HCT116 (cell line): ENCODE measurements around the gene STYK1. TPM values are rescaled to one million over a fixed set of nuclear protein-coding genes. Genes with fewer than 3 reads are reported as not detected.

Experiments used
- ATAC-seq: fragments of 200-7000 bp; cut with Tn5 transposase; 2 replicates; pipeline ENCODE4 v1.9.1; 2020; ENCODE audit warnings: mild to moderate bottlenecking, moderate library complexity
- BruUV-seq: library from RNA; stranded (reverse); fragments of 400-500 nt; replicated peaks from 2 replicates; lab custom pipeline; 2021; lab: Mats Ljungman, UMichigan
- CTCF ChIA-PET: fragments of 300-600 bp; sonication (Branson Sonifier 250); formaldehyde crosslinking; loops from one replicate; lab custom pipeline; 2021; ENCODE audit warnings: antibody characterized with exemption; lab: Charles Lee
- POLR2A ChIA-PET: fragments of 300-600, 350-600 bp; sonication (Branson Sonifier 250); formaldehyde crosslinking; loops from one replicate; lab custom pipeline; 2021; ENCODE audit warnings: antibody characterized with exemption; lab: Charles Lee
- RAD21 ChIA-PET, 2 experiments: fragments of 300-600 bp; sonication (Branson Sonifier 250); formaldehyde crosslinking; loops; one replicate each; lab custom pipeline; 2023; ENCODE audit warnings: low total read pairs in 2 of 2; ENCODE audit not compliant: uncharacterized antibody in 2 of 2, unreplicated experiment in 2 of 2, low non-redundant PET in 1 of 2; lab: Charles Lee
- DNase-seq: peaks from one replicate; pipeline ENCODE4 v3.0.0-alpha.2; 2010; ENCODE audit warnings: low read depth, low spot score
- H2AFZ ChIP-seq: fragments of 200-600 bp; shearing (Covaris generic), sonication (generic); 2 replicates; pipeline ENCODE4 v1.6.1; 2017; ENCODE audit warnings: low read depth, mixed run types, mixed read lengths, antibody characterized with exemption, low read length; ENCODE audit not compliant: poor library complexity, severe bottlenecking
- H3K27ac ChIP-seq: 2 replicates; pipeline ENCODE4 v1.5.1; 2012; ENCODE audit warnings: low read depth, low read length
- H3K27me3 ChIP-seq: fragments of 200-600 bp; sonication (generic); 2 replicates; pipeline ENCODE4 v1.6.1; 2016; ENCODE audit warnings: mixed run types, low read length, mixed read lengths; ENCODE audit not compliant: insufficient read depth
- H3K36me3 ChIP-seq, 2 experiments: fragments of 200-500 bp in 1 of 2; fragments of 200-600 bp in 1 of 2; sonication (Bioruptor generic) in 1 of 2; sonication (generic) in 1 of 2; 2 replicates each; pipeline versions ENCODE4 v1.5.1 to v1.6.1; 2014 to 2016; ENCODE audit warnings: low read length in 2 of 2, inconsistent platforms in 1 of 2, mixed read lengths in 1 of 2, mixed run types in 1 of 2; ENCODE audit not compliant: insufficient read depth in 2 of 2, control insufficient read depth in 1 of 2
- H3K4me1 ChIP-seq, 2 experiments: fragments of 200-600 bp in 1 of 2; sonication (generic) in 1 of 2; 2 replicates each; pipeline versions ENCODE4 v1.5.1 to v1.6.1; 2012 to 2017; ENCODE audit warnings: low read length in 2 of 2, inconsistent platforms in 1 of 2, mild to moderate bottlenecking in 1 of 2, mixed read lengths in 1 of 2, mixed run types in 1 of 2, moderate library complexity in 1 of 2; ENCODE audit not compliant: insufficient read depth in 2 of 2, control insufficient read depth in 1 of 2
- H3K4me2 ChIP-seq: fragments of 200-600 bp; sonication (generic); 2 replicates; pipeline ENCODE4 v1.6.1; 2017; ENCODE audit warnings: mixed run types, low read length, mixed read lengths
- H3K4me3 ChIP-seq, 2 experiments: fragments of 200-600 bp in 1 of 2; sonication (generic) in 1 of 2; replicated peaks in 1 of 2; 2 replicates each; pipeline ENCODE4 v1.5.1; 2011 to 2016; ENCODE audit warnings: low read length in 2 of 2, control low read depth in 1 of 2, low read depth in 1 of 2, mild to moderate bottlenecking in 1 of 2, mixed read lengths in 1 of 2, mixed run types in 1 of 2
- H3K79me2 ChIP-seq: fragments of 200-600 bp; sonication (generic); 2 replicates; pipeline ENCODE4 v1.6.1; 2017; ENCODE audit warnings: mild to moderate bottlenecking, mixed run types, low read length, moderate library complexity, mixed read lengths; ENCODE audit not compliant: insufficient read depth
- H3K9ac ChIP-seq: fragments of 200-600 bp; sonication (generic); 2 replicates; pipeline ENCODE4 v1.6.1; 2016; ENCODE audit warnings: low read length, mixed read lengths
- H3K9me2 ChIP-seq: fragments of 200-600 bp; sonication (generic), shearing (Covaris generic); 2 replicates; pipeline ENCODE4 v1.6.1; 2017; ENCODE audit warnings: mixed run types, mild to moderate bottlenecking, moderate library complexity; ENCODE audit not compliant: insufficient read depth
- H3K9me3 ChIP-seq, 2 experiments: fragments of 200-500 bp in 1 of 2; fragments of 200-600 bp in 1 of 2; sonication (Bioruptor generic) in 1 of 2; sonication (generic) in 1 of 2; 2 replicates each; pipeline ENCODE4 v1.6.1; 2014 to 2017; ENCODE audit warnings: low read length in 2 of 2, mixed read lengths in 2 of 2, inconsistent platforms in 1 of 2, low read depth in 1 of 2, mild to moderate bottlenecking in 1 of 2, mixed run types in 1 of 2, moderate library complexity in 1 of 2; ENCODE audit not compliant: control insufficient read depth in 1 of 2, insufficient read depth in 1 of 2
- H4K20me1 ChIP-seq: fragments of 200-600 bp; sonication (generic), shearing (Covaris generic); 2 replicates; pipeline ENCODE4 v1.6.1; 2017; ENCODE audit warnings: mixed run types, mild to moderate bottlenecking, moderate library complexity; ENCODE audit not compliant: insufficient read depth
- CBX3 ChIP-seq: IDR thresholded peaks from 2 replicates; pipeline ENCODE4 v1.6.1; 2012; ENCODE audit warnings: low read depth
- EGR1 ChIP-seq: IDR thresholded peaks from 2 replicates; pipeline ENCODE4 v1.6.1; 2012; ENCODE audit warnings: low read depth
- EZH2phosphoT487 ChIP-seq: fragments of 200-600 bp; IDR thresholded peaks from 2 replicates; pipeline ENCODE4 v1.6.1; 2018; ENCODE audit warnings: antibody characterized with exemption, borderline replicate concordance
- FOSL1 ChIP-seq: IDR thresholded peaks from 2 replicates; pipeline ENCODE4 v1.6.1; 2012; ENCODE audit warnings: low read depth
- MAX ChIP-seq: IDR thresholded peaks from 2 replicates; pipeline ENCODE4 v1.6.1; 2012
- RAD21 ChIP-seq: IDR thresholded peaks from 2 replicates; pipeline ENCODE4 v1.6.1; 2012; ENCODE audit warnings: low read depth, mild to moderate bottlenecking
- SIN3A ChIP-seq: IDR thresholded peaks from 2 replicates; pipeline ENCODE4 v1.6.1; 2012; ENCODE audit warnings: low read depth
- SP1 ChIP-seq: IDR thresholded peaks from 2 replicates; pipeline ENCODE4 v1.6.1; 2012; ENCODE audit warnings: low read depth
- SRF ChIP-seq: IDR thresholded peaks from 2 replicates; pipeline ENCODE4 v1.6.1; 2012; ENCODE audit warnings: low read depth
- TCF7L2 ChIP-seq: IDR thresholded peaks from 2 replicates; pipeline ENCODE4 v1.7.0; 2011; ENCODE audit warnings: borderline replicate concordance, inconsistent platforms; ENCODE audit not compliant: insufficient read depth, insufficient read length; ENCODE audit errors: extremely low read depth
- ZFX ChIP-seq: fragments of 450-650 bp; IDR thresholded peaks from 2 replicates; pipeline ENCODE4 v1.6.1; 2017
- ZNF274 ChIP-seq: fragments of 200-500 bp; sonication (Bioruptor generic); IDR thresholded peaks from 2 replicates; pipeline ENCODE4 v1.6.1; 2014; ENCODE audit warnings: mild to moderate bottlenecking, low read depth, low read length, inconsistent platforms
- intact Hi-C: fragments of 100-400 bp; cut with micrococcal nuclease; formaldehyde crosslinking; loops from 2 replicates; pipeline ENCODE4 v1.10.0; 2022
- total RNA-seq: library from RNA; stranded (reverse); gene quantifications from one replicate; pipeline ENCODE4 v1.2.1, GENCODE V29; 2021; ENCODE audit not compliant: unreplicated experiment
- TF ChIP-seq, protein P1 (sequence below): IDR thresholded peaks from 2 replicates; pipeline ENCODE4 v1.6.1; 2012; ENCODE audit warnings: low read depth
- TF ChIP-seq, protein P2 (sequence below): IDR thresholded peaks from 2 replicates; pipeline ENCODE4 v1.6.1; 2012

STYK1 gene
- total RNA-seq, 1 experiment from 2014 or later: 4.4 TPM

GRCh38 chr12:10688042-10688441 is 14.2 kb upstream of the STYK1 start:
- Histone ChIP-seq H3K27ac (no peak overlapping the region), H3K79me2 (no peaks in the 10 kb centered on the region), H3K4me3 (no peak overlapping the region), H3K4me1 (no peaks in the 10 kb centered on the region), H3K27me3 (no peaks in the 10 kb centered on the region), H3K4me2 (no peak overlapping the region), H3K36me3 (no peaks in the 10 kb centered on the region), H4K20me1 (no peaks in the 10 kb centered on the region), H3K9me2 (no peaks in the 10 kb centered on the region), H3K9ac (no peak overlapping the region), H3K9me3 (no peaks in the 10 kb centered on the region), H2AFZ (no peak overlapping the region)
- DNase-seq: no peak
- no TSS peak for BruUV-seq
- TF ChIP-seq SIN3A: no peak
- no peak for TF ChIP-seq EGR1
- no peak for TF ChIP-seq CBX3
- no peak for TF ChIP-seq ZFX
- ChIA-PET CTCF (no interaction called here), POLR2A (no interaction called here), RAD21 (no interaction called here)
- ATAC-seq: no peak
- intact Hi-C loops: no loop called here

GRCh38 chr12:10672231-10672868 is 1.5 kb downstream of the STYK1 start:
- CTCF ChIA-PET: interaction anchor here (1.3 to 1.6 kb wide), 2 partner anchors 10 to 13 kb away, joined by 3 read pairs; no protein-coding TSS in a partner anchor
- Histone ChIP-seq H3K9me2 (no peaks in the 10 kb centered on the region), H3K9me3 (no peaks in the 10 kb centered on the region), H3K4me2 (peak overlapping the region; percentile 93), H4K20me1 (no peaks in the 10 kb centered on the region), H3K36me3 (no peaks in the 10 kb centered on the region), H3K4me1 (peaks cover 0 to 18% of the 10 kb centered on the region in 2 experiments; a peak in 3 of 4 replicates), H3K9ac (no peak overlapping the region), H3K4me3 (no peak overlapping the region), H2AFZ (no peak overlapping the region), H3K79me2 (no peaks in the 10 kb centered on the region), H3K27me3 (no peaks in the 10 kb centered on the region), H3K27ac (no peak overlapping the region)
- RAD21 ChIA-PET: no interaction called here
- POLR2A ChIA-PET: no interaction called here
- BruUV-seq: no TSS peak
- intact Hi-C loops: loop anchor here (5.0 kb wide), 2 partner anchors 60 to 435 kb away; partner anchors contain the start of gene MAGOHB
- ATAC-seq (no peak), DNase-seq (no peak)
- TF ChIP-seq EZH2phosphoT487 (no peak), FOSL1 (no peak), EGR1 (no peak), MAX (no peak), SIN3A (no peak), RAD21 (no peak), ZFX (no peak), CBX3 (no peak), TCF7L2 (no peak), ZNF274 (no peak), SP1 (no peak), SRF (no peak)
- TF ChIP-seq, protein P1, sequence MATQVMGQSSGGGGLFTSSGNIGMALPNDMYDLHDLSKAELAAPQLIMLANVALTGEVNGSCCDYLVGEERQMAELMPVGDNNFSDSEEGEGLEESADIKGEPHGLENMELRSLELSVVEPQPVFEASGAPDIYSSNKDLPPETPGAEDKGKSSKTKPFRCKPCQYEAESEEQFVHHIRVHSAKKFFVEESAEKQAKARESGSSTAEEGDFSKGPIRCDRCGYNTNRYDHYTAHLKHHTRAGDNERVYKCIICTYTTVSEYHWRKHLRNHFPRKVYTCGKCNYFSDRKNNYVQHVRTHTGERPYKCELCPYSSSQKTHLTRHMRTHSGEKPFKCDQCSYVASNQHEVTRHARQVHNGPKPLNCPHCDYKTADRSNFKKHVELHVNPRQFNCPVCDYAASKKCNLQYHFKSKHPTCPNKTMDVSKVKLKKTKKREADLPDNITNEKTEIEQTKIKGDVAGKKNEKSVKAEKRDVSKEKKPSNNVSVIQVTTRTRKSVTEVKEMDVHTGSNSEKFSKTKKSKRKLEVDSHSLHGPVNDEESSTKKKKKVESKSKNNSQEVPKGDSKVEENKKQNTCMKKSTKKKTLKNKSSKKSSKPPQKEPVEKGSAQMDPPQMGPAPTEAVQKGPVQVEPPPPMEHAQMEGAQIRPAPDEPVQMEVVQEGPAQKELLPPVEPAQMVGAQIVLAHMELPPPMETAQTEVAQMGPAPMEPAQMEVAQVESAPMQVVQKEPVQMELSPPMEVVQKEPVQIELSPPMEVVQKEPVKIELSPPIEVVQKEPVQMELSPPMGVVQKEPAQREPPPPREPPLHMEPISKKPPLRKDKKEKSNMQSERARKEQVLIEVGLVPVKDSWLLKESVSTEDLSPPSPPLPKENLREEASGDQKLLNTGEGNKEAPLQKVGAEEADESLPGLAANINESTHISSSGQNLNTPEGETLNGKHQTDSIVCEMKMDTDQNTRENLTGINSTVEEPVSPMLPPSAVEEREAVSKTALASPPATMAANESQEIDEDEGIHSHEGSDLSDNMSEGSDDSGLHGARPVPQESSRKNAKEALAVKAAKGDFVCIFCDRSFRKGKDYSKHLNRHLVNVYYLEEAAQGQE: no peak
- TF ChIP-seq, protein P2, sequence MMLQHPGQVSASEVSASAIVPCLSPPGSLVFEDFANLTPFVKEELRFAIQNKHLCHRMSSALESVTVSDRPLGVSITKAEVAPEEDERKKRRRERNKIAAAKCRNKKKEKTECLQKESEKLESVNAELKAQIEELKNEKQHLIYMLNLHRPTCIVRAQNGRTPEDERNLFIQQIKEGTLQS: no peak
